GM10847 (cell line): ENCODE measurements around the gene P2RX3.

ENCODE experiments used
- POLR2A ChIP-seq: IDR thresholded peaks from 2 replicates; pipeline ENCODE4 v1.6.1; 2011; ENCODE audit not compliant: insufficient read length; ENCODE audit errors: extremely low read depth

The P2RX3 gene

GRCh38 chr11:57335343-57336110, 2.6 kb upstream of the P2RX3 start, which contains the start of gene SSRP1:
Gene SSRP1 (minus strand): TSS chr11:57335892. CDS start chr11:57335121, 771 bp downstream.
- peak; percentile 66 for TF ChIP-seq POLR2A

- no peak for TF ChIP-seq POLR2A
Observed at GRCh38 chr11:57336111-57336666, 2.0 kb upstream of the P2RX3 start.

- TF ChIP-seq POLR2A, result no peak
Observed at GRCh38 chr11:57339328-57339727, 1.2 kb downstream of the P2RX3 start.

GRCh38 chr11:57340039-57340615, 2.0 kb downstream of the P2RX3 start:
- TF ChIP-seq POLR2A, result no peak

- no peak for TF ChIP-seq POLR2A
Observed at GRCh38 chr11:57341250-57341808, 3.2 kb downstream of the P2RX3 start.

GRCh38 chr11:57342702-57343101, 4.5 kb downstream of the P2RX3 start:
- no peak for TF ChIP-seq POLR2A

GRCh38 chr11:57343825-57344224, 5.7 kb downstream of the P2RX3 start:
- no peak for TF ChIP-seq POLR2A

GRCh38 chr11:57344826-57345225, 6.7 kb downstream of the P2RX3 start:
- TF ChIP-seq POLR2A, result no peak

- no peak for TF ChIP-seq POLR2A
Observed at GRCh38 chr11:57345555-57346211, 7.5 kb downstream of the P2RX3 start.

GRCh38 chr11:57347336-57347735, 9.2 kb downstream of the P2RX3 start:
- TF ChIP-seq POLR2A, result no peak

- TF ChIP-seq POLR2A, result no peak
Observed at GRCh38 chr11:57348052-57348451, 9.9 kb downstream of the P2RX3 start.

- TF ChIP-seq POLR2A, result no peak
Observed at GRCh38 chr11:57348636-57349313, 10.6 kb downstream of the P2RX3 start.

GRCh38 chr11:57349491-57350274, 11.5 kb downstream of the P2RX3 start:
- no peak for TF ChIP-seq POLR2A

- no peak for TF ChIP-seq POLR2A
Observed at GRCh38 chr11:57353036-57353435, 14.9 kb downstream of the P2RX3 start.
